Putamen (tissue), 1 donor: ENCODE measurements around the gene MAML1.
"Not testable (repeated sequence)": the region's sequence is repeated elsewhere in the genome, so short reads cannot be mapped to it uniquely, and the experiment has no call there.

Experiments used
- DNase-seq: peaks from one replicate; pipeline ENCODE4 v3.0.0-alpha.2; 2016; ENCODE audit warnings: low spot score

The MAML1 gene

GRCh38 chr5:179767496-179768100 is 35.0 kb downstream of the MAML1 start:
- DNase-seq: no peak

GRCh38 chr5:179768326-179769085 is 35.9 kb downstream of the MAML1 start:
- no peak for DNase-seq

- DNase-seq: no peak
Observed at GRCh38 chr5:179769271-179769670, 36.6 kb downstream of the MAML1 start.

GRCh38 chr5:179769796-179770195 is 37.2 kb downstream of the MAML1 start:
- no peak for DNase-seq

- no peak for DNase-seq
Observed at GRCh38 chr5:179771311-179771895, 38.8 kb downstream of the MAML1 start.

- DNase-seq: no peak
Observed at GRCh38 chr5:179772351-179772750, 39.7 kb downstream of the MAML1 start.

- no peak for DNase-seq
Observed at GRCh38 chr5:179773686-179774040, 41.0 kb downstream of the MAML1 start.

GRCh38 chr5:179774442-179774841 is 41.8 kb downstream of the MAML1 start:
- no peak for DNase-seq

- no peak for DNase-seq
Observed at GRCh38 chr5:179776411-179776938, 43.9 kb downstream of the MAML1 start.

- DNase-seq: no peak
Observed at GRCh38 chr5:179777456-179777855, 44.8 kb downstream of the MAML1 start.

GRCh38 chr5:179777909-179778308 is 45.3 kb downstream of the MAML1 start:
- DNase-seq: no peak

GRCh38 chr5:179778591-179778990 is 46.0 kb downstream of the MAML1 start:
- no peak for DNase-seq

- no peak for DNase-seq
Observed at GRCh38 chr5:179779826-179780225, 47.2 kb downstream of the MAML1 start.

GRCh38 chr5:179780362-179780761 is 47.7 kb downstream of the MAML1 start:
- no peak for DNase-seq

GRCh38 chr5:179781846-179782245 is 49.2 kb downstream of the MAML1 start:
- DNase-seq: no peak

GRCh38 chr5:179783128-179783527 is 50.5 kb downstream of the MAML1 start:
- DNase-seq: no peak

GRCh38 chr5:179786861-179787260 is 54.2 kb downstream of the MAML1 start:
- no peak for DNase-seq

- no peak for DNase-seq
Observed at GRCh38 chr5:179788193-179788854, 55.7 kb downstream of the MAML1 start.

- not testable (repeated sequence) for DNase-seq
Observed at GRCh38 chr5:179789278-179789677, 56.7 kb downstream of the MAML1 start.

GRCh38 chr5:179791881-179792611 is 59.4 kb downstream of the MAML1 start:
- DNase-seq: no peak

- DNase-seq: no peak
Observed at GRCh38 chr5:179792612-179793467, 60.2 kb downstream of the MAML1 start.
